MV-4-11 (cell line): ENCODE measurements around the gene APOL1.
A peak's percentile ranks its signal among the peaks of the same experiment; 100 is the strongest.

Source experiments
- DNase-seq: peaks from one replicate; lab custom pipeline; 2025; lab: John Stamatoyannopoulos, UW

The APOL1 gene

DNA sequence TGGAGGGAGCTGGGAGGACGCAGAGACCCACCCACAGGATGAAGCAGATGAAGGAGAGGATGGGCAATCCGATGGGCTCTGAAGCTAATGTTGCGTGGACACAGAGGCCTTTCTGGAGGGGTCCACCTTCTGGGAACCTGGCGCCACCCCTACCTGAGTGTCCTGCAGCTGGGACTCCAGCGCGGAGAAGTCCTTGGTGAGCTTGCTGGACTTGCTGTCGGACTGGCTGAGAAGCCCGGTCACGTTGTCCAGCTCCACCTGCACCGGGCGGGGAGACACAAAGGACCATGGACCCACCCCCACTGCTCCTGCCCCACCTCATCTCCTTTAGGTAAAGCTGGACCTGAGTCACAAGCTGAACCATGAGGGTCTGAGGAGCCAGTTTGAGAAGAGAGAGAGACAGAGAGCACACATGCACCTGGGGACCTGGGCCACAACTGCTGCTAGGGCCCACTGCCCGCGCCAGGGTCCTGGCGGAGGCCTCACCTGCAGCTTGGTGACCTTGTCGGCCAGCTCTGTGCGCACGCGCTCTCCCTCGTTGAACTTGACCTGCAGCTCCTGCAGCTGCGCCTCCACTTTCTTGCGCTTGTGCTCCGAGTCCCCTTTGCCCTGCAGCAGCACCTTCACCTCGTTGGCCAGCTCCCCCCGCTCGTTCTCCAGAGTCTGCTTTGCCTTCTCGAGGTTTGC, 40.8 kb downstream of the APOL1 start:
- DNase-seq = no peak

DNA sequence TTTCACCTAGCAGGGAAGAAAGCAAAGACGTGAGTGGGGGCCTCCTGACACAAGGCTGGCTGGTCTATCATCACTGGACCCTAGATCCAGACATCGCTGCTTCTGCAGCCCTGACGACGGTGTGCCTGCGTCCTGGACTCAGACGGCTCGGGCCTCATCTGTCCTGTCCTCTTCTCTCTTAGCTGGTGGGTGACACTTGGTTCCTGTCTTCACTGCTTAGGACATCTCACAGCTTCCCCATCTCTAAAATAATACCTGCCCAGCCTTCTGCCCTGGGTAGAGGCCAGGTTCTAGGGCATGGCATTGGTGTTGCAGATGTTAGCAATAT, 41.3 kb downstream of the APOL1 start:
- DNase-seq = no peak

- no peak for DNase-seq
These were observed 41.9 kb downstream of the APOL1 start for GRCh38 chr22:36294801-36295200.

DNA sequence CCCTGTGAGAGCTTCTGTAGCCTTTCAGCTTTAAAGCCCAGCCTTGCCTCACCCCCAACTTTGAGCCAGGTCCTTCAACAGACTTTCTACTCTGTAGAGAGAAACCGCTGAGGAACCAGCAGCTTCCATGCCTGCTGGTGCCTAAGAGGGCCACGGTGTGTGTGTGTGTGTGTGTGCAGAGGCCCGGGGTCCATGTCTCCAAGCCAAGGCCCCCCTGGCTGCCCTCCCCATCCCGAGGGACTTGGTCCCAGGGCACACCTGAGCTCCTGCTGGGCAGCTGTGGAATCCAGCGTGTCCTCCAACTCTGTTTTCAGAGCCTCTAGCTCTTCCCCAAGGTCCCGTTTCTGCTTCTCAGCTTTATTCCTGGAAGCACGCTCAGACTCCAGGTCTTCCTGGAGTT, 42.3 kb downstream of the APOL1 start:
- DNase-seq = no peak

- no peak for DNase-seq
These were observed 43.8 kb downstream of the APOL1 start for GRCh38 chr22:36296690-36297089.

DNA sequence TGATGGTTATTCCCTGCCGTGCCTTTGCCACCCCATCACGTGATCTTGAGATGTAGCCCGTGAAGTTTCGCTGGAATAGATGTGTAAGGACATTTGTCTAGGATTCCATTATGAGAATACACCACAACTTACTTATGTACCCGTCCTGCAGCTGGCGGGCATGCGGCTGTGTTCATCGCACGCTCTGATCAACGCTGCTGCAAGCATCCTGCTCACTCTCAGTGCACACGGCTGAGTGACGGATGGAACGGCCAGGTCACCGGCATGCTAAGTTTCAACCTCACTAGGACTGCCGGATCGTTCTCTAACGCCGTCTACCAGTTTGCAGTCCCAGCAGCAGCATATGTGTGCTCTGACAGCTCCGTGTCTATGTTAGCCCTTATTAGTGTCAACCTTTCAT, 44.6 kb downstream of the APOL1 start:
- no peak for DNase-seq

DNA sequence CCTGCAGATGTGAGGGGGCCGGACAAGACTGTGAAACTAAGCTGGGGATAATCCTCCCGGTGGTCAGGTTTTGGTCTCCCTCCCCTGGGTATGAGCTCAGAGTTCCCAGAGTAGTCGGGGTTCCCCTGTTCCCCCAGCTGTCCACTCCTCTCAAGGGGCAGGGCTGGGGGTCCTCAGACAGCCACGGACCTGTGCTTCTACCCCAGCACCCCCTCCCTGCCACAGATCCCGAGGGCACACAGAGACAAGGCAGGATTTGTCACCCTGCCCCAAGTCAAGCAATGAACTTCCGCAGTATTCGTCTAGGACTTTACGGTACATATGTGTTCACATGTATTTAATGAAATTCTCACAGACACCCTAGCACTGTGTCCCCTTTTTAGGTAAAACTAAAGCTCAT, 45.2 kb downstream of the APOL1 start:
- DNase-seq = no peak

GRCh38 chr22:36298601-36299000, 45.7 kb downstream of the APOL1 start:
- no peak for DNase-seq

GRCh38 chr22:36299295-36299694, 46.4 kb downstream of the APOL1 start:
- no peak for DNase-seq

DNA sequence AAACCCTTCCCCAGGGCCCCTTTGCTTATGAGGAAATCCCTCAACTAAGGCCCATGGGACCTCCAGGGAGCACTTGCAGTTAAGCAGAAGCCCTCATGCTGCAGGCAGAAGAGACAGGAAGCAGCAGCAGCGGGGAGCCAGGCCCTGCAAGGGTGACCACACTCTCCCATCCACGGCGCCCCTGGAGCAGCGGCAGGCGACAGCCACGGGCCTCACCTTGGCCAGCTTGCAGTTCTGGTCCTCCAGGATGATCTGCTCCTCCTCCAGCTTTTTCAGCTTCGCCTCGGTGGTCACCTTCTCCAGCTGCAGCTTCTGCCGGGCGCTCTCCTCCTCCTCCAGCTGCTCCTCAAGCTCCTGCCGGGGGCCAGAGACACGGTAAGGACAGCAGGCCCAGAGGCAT, 47.0 kb downstream of the APOL1 start:
- DNase-seq = no peak

DNA sequence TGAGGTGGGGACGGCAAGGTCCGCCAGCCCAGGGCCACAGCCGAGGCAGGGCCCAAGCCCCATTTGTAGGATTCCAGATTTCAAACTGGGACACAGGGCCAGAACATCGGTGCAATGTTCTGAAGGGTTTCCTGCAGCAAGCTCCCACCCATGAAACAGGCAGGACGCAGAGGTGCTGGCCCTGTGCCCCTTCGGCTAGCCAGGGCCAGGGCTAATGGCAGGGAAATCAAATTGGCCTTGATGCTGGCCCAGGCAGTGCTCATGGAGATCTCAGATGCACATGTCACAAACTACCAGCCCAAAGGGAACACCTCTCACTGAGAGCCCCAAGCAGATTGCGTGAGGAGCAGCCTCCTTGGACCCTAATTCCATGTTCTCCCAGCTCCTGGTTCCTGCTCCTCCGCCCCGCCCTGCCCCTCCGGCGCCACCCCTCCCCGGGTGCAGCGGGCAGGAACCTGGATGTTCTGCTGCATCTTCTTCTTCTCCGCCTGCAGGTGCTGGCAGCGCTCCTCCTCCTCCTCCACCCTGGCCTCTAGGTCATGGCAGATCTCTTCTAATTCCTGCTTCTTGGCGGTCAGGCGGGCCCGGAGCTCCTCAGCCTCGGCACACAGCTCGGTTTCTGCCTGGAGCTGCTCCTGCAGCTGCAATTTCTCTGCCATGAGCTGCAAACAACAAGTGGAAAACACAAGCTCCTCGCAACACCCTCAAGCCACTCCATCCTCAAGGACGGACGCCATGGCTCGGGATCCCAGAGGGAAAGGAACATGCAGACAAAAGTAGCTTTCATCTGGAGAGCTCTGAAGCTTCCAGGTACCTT, 47.7 kb downstream of the APOL1 start:
- DNase-seq = no peak

DNA sequence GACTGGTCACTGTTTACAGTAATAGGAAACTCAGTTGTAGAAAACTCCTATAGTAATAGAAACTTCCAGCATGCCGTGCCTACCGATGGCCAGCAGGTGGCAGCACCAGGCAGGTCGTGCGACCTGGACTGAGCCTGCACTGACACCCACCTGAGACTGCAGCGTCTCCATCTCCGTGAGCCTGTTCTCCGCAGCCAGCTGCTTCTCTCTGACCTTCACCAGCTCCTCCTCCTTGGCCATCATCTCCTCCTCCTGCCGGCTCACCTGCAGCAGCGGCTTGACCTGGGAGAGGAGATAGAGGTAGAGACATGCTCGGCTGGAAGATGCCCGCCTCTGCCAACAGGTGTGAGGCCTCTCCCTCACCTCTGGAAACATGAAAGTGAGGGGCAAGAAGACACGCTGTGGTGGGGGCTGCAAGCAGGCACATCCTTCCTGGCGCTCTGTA, 48.5 kb downstream of the APOL1 start:
- peak; percentile 4 for DNase-seq

GRCh38 chr22:36301851-36302250, 48.9 kb downstream of the APOL1 start:
- DNase-seq = no peak

DNA sequence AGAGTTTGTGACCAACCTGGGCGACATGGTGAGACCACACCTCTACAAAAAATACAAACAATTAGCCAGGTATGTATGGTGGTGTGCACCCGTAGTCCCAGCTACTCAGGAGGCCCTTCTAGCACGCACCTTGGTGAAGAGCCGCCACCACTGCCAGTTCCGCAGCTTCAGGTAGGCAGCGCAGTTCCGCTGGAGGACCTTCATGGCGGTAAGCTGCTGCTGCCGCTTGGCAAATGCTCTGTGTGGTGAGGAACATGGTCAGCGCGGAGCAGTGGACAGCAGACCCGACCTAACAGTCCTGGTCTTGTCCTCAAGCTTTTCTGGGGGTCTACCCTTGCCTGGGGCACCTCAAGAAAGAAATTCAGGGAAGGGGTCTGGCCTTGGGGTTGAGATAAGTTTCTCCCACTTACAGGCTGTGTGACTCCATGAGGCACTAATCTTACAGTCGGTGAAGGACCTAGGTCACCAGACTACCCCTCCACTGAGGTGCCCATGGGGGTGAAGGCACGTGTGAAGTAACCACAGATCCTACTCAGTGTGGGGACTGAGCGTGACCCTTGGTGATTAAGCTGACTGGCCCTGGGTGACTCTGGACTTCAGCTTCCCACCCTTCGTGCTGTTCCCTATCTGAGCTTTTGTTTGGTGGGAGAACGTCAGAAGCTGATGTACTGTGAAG, 49.6 kb downstream of the APOL1 start:
- DNase-seq = no peak

DNA sequence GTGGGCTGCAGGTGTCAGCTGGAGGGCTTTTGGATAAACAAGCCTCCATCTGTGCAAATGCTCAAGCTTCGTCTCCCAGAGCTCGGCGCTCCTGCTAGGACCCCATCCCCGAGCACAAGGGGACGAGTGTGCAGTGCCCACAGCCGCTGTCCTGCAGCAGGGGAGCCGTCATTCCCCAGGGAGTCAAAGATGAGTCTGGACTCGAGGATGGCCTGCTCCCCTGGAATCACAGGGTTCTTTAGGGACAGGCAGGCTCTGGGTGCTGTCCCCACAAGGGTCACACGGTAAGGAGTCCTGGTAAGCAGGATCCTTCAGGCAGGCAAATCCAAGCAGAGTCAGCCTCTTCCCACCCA, 50.2 kb downstream of the APOL1 start:
- DNase-seq = no peak

DNA sequence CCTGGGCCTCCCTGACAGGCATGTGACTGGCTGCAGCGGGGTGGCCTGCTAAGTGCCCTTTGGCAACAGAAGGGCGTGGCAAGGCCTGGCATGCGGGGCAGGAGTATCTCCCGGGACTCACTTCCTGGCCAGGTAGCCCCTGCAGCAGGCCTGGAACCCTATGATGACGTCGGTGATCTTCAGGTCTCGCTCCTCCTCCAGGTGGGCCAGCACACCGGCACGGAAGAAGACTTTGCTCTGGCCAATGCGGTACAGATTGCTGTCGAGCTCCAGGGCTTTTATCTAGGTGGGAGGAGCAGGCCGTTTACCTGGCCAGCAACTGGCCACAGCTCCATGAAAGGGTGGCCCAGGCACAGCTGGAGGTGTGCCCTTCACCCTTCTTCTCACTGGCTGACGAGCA, 50.9 kb downstream of the APOL1 start:
- DNase-seq = no peak

- no peak for DNase-seq
These were observed 51.5 kb downstream of the APOL1 start for GRCh38 chr22:36304429-36304828.

DNA sequence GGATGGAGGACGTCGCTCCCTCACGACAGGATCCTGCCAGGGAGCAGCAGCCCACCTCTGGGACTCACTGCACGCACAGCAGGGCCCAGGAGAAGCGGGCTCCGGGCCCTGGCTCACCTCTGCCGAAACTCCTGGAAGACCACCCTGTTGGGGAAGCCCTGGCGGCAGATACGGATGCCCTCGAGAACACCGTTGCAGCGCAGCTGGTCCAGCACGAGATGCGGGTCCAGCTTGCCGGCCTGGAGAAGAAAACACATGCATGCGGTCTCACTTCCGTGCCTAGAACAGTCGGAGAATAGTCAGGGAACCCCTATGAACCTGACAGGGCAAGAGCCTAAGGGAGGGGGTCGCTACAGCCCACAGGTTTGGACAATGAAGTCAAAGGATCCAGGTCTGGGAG, 52.9 kb downstream of the APOL1 start:
- no peak for DNase-seq

DNA sequence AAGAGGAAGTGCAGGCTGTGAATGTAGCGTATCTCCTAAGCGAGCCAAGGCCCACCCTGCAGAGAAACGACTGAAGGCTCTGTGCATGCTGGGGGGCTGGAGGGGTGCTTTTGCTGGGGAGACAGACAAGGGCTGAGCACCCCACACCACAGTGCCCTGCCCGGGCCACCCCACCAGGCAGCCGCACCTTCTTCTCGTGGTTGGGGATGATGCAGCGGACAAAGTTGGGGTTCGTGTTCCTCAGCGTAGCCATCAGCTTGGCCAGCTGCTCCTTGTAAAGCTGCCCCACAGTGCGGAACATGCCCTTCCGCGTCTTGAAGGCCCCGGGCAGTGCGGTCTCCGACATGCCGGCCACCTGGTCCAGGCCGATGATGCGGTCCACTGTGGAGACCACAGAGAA, 53.3 kb downstream of the APOL1 start:
- no peak for DNase-seq

DNA sequence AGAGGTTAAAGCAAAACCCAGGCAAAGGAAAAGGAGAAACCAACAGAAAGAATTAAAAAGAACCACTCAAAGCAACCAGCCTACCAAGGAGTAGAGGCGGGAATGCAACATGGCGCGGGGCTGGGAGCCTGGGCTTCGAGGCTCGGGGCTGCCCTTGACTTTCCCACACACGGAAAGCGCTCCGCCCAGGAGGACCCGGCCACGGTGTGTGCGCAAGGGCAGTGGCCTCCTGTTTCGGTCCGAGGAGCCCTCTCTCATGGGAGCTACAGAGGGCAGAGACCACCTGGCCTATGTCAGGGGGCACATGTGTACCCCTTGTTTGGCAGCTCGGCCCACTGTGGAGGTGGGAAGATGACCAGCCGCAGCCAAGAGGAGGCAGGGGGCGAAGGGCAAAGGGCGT, 55.9 kb downstream of the APOL1 start:
- no peak for DNase-seq

DNA sequence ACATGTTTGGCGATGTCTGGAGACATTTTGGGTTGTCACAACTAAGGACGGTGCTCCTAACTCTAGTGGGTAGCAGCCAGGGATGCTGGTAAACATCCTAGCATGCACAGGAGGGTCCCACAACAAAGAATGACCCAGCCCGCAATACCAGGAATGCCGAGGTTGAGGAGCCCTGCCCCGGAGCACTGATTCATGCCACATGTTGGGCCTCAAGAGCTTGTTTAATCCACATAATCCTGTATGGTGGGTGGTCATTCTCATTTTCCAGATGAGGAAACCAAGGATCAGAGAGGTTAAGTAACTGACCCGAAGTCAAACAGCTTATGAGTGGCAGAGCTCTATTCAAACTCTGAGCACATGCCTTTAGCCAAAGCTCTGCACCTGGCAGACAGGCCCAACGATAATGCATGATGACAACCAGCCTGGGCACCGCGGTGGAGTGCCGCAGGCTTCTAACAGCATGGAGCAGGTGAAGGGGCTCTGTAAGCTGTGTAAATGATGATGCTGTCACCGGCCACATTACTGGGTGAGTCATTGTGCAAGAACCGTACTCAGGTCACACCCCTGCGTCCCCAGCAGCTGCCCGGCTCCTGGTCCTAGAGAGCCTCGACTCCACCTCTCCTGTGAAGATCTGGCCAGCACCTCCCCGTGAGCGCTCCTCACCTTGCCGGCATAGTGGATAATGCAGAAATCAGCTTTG, 58.6 kb downstream of the APOL1 start:
- DNase-seq = no peak

GRCh38 chr22:36315325-36315724, 62.4 kb downstream of the APOL1 start:
- DNase-seq = no peak

DNA sequence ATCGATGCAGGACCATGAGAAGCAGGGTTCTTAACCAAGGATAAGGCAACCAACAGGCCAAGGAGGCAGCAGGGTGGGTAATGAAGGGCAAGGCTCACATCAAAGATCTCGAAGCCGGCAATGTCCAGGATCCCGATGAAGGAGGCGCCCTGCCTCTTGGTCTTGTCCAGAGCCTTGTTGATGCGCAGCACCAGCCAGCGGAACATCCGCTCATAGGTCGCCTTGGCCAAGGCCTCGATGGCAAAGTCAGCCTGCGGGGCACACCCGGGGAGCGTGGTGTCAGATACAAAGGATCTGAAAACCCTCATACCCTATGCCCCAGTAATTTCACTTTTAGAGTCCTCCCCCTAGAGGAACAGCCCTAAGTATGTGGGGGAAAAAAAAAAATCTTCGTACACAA, 63.5 kb downstream of the APOL1 start:
- no peak for DNase-seq
